ENCODE results near the gene RAD54L. TPM values are rescaled to one million over a fixed set of nuclear protein-coding genes. Genes with fewer than 3 reads are reported as not detected.
"Not testable (repeated sequence)": the region's sequence is repeated elsewhere in the genome, so short reads cannot be mapped to it uniquely, and the experiment has no call there.

The RAD54L gene
- total RNA-seq, 1 donor from 2014 or later = not detected

DNA sequence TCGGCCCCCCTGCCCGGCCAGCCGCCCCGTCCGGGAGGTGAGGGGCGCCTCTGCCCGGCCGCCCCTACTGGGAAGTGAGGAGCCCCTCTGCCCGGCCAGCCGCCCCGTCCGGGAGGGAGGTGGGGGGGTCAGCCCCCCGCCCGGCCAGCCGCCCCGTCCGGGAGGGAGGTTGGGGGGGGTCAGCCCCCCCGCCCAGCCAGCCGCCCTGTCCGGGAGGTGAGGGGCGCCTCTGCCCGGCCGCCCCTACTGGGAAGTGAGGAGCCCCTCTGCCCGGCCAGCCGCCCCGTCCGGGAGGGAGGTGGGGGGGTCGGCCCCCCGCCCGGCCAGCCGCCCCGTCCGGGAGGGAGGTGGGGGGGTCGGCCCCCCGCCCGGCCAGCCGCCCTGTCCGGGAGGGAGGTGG lies 5.8 kb upstream of the RAD54L start:
- not testable (repeated sequence) for DNase-seq (ENCODE audit: low spot score)

- DNase-seq (ENCODE audit: low spot score) = no peak
These were observed 4.6 kb upstream of the RAD54L start for GRCh38 chr1:46242918-46243317.

GRCh38 chr1:46243831-46244230 lies 3.7 kb upstream of the RAD54L start:
- DNase-seq (ENCODE audit: low spot score) = not testable (repeated sequence)

DNA sequence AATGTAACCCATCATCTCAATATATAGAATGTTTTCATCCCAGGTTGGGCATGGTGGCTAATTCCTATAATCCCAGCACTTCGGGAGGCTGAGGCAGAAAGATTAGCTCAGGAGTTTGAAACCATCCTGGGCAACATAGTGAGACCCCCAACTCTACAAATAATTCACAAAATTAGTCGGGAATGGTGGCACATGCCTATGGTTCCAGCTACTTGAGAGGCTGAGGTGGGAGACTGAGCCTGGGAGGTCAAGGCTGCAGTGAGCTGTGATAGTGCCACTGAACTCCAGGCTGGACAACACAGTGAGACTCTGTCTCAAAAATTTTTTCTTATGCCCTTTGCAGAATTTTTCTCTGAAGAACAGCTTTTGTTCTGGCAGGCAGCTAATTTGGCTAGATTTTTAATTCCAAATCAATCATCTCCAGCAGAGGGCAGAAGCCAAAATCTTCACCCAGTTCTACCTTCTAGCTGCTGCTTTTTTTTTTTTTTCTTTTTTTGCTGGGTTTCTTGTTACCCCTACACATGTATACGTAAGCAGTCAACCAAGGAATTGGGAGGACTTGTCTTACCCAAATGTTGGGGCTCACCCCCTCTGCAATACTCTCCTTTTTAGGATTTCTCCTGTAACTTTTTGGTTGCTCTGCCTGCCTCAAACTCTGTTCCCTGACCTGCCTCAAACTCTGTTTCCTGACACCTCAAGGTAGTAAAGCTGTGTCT lies 2.7 kb upstream of the RAD54L start:
- DNase-seq (ENCODE audit: low spot score) = peak; percentile 16

DNA sequence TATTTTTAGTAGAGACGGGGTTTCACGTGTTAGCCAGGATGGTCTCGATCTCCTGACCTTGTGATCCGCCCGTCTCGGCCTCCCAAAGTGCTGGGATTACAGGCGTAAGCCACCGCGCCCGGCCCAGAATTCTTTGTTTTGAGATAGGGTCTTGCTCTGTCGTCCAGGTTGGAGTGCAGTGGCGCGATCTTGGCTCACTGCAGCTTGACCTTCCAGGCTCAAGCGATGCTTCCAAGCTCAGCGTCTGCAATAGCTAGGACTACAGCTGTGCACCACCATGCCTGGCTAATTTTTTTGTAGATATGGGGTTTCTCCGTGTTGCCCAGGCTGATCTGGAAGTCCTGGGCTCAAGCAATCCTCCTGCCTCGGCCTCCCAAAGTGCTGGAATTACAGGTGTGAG lies 1.4 kb upstream of the RAD54L start:
- DNase-seq (ENCODE audit: low spot score) = not testable (repeated sequence)

- no peak for DNase-seq (ENCODE audit: low spot score)
These were observed 771 bp upstream of the RAD54L start for GRCh38 chr1:46246548-46247435.

GRCh38 chr1:46248122-46248920 lies 758 bp downstream of the RAD54L start:
- DNase-seq (ENCODE audit: low spot score) = peak; percentile 14

- DNase-seq (ENCODE audit: low spot score) = no peak
These were observed 7.1 kb downstream of the RAD54L start for GRCh38 chr1:46254668-46255067.

DNA sequence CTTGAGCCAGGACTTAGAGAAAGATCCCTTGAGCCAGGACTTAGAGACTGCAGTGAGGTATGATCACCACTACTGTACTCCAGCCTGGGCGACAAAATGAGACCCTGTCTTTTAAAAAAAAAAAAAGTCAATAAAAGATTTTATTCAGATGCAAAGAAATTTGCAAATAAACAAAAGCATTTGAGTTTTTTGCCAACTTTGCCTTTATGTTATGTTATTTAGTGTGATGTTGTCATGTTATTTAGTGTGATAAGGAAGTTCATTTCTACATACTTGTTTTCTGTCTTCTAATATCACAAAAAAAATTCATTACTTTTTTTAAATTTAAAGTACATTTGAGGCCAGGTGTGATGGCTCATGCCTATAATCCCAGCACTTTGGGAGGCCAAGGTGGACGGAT lies 9.0 kb downstream of the RAD54L start:
- no peak for DNase-seq (ENCODE audit: low spot score)

DNA sequence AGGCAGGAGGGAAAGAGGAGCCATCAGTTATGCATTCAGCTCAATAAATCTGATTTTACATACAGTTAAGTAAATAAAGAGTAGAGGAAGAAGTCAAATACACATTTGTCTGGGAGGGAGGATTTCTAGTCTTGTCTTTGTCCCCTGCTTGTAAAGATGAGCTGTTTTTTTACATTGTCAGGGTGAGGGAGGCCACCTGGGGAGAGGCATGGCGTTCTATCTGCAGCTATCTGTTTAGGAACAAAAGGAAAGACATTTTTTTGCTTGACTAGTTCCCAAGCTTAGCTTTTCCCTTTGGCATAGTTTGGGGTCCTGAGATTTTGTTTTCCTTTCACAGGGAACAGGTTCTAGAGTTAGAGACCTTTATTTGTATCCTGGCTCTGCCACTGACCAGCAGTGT lies 14.9 kb downstream of the RAD54L start:
- DNase-seq (ENCODE audit: low spot score) = no peak

GRCh38 chr1:46263146-46263545 lies 15.6 kb downstream of the RAD54L start:
- DNase-seq (ENCODE audit: low spot score) = no peak

- DNase-seq (ENCODE audit: low spot score) = no peak
These were observed 21.0 kb downstream of the RAD54L start for GRCh38 chr1:46268578-46268977.

- no peak for DNase-seq (ENCODE audit: low spot score)
These were observed 26.9 kb downstream of the RAD54L start for GRCh38 chr1:46274225-46275029.

- DNase-seq (ENCODE audit: low spot score) = no peak
These were observed 27.4 kb downstream of the RAD54L start for GRCh38 chr1:46275030-46275337.

GRCh38 chr1:46277658-46278373 lies 30.3 kb downstream of the RAD54L start:
- no peak for DNase-seq (ENCODE audit: low spot score)

DNA sequence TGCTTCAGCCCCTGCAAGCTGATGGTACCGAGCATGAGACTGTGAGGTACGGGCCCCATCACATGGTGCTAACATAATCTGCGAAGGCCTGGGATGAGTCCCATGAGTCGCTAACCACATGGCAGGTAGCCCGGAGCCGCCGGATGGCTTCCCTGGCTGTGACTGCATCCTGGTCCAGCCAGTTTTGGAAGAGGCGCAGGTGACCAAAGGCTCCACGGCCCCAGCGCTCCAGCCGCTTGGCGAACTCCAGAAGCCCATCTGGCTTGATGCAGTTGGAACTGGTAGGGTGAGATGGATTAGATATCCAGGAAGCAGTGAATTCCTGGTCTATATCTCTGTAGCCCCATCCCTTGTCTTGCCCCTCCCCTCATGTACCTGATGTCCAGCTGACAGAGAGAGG lies 31.2 kb downstream of the RAD54L start:
- no peak for DNase-seq (ENCODE audit: low spot score)

DNA sequence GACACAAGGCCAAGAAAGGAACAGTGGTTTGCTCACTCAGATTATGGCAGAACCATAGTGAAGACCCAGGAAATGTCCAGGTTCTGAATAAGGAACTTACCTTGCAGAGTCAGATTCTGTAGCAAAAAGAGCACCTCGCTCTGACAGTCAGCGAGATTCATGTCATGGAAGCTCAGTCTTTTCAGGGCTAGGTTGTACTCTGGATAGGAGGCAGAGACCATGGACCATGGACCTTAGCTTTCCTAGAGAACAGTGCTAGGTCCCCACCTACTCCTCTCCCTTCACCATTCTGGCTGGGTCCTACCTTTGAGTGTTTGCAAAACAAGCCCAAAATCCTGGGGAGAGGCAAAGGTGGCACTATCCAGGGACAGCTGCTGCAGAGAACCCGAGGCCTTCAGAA lies 32.5 kb downstream of the RAD54L start:
- no peak for DNase-seq (ENCODE audit: low spot score)

DNA sequence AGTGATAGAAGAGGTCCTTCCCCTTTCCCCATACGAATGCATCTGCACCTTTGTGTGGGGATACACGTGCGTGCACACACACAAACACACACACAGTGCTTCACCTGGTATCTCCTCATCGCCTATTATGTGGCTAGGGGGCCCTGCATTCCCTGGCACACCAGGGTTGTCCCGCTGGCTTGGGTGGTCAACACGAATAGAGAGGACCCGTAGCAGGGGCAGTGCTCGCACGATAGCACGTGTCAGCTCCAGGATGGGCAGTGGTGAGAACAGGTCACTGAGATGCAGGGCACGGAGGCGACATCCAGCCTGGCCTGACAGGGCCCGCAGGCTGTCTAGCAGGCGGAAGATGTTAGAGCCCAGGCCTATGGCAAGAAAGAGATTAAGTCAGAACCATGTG lies 33.5 kb downstream of the RAD54L start:
- DNase-seq (ENCODE audit: low spot score) = no peak

- no peak for DNase-seq (ENCODE audit: low spot score)
These were observed 36.5 kb downstream of the RAD54L start for GRCh38 chr1:46284058-46284457.

Measured in umbilical cord (tissue), 2 donors.